8988T (cell line): ENCODE data around the gene ADCK1.
"Not testable (repeated sequence)": the region's sequence is repeated elsewhere in the genome, so short reads cannot be mapped to it uniquely, and the experiment has no call there.

Experiments used
- DNase-seq: peaks from one replicate; pipeline ENCODE4 v3.0.0; 2011

Gene ADCK1

GRCh38 chr14:77906446-77906845 lies 106.5 kb downstream of the ADCK1 start:
- no peak for DNase-seq

- no peak for DNase-seq
Measured at GRCh38 chr14:77908847-77909246, 108.9 kb downstream of the ADCK1 start.

GRCh38 chr14:77909911-77910310 lies 110.0 kb downstream of the ADCK1 start:
- DNase-seq = no peak

- no peak for DNase-seq
Measured at GRCh38 chr14:77910506-77910905, 110.6 kb downstream of the ADCK1 start.

- no peak for DNase-seq
Measured at GRCh38 chr14:77911356-77911755, 111.4 kb downstream of the ADCK1 start.

- DNase-seq = no peak
Measured at GRCh38 chr14:77912754-77913556, 113.0 kb downstream of the ADCK1 start.

GRCh38 chr14:77914073-77914721 lies 114.3 kb downstream of the ADCK1 start:
- DNase-seq = no peak

- DNase-seq = not testable (repeated sequence)
Measured at GRCh38 chr14:77915390-77915789, 115.5 kb downstream of the ADCK1 start.

GRCh38 chr14:77917491-77918201 lies 117.7 kb downstream of the ADCK1 start:
- no peak for DNase-seq

- DNase-seq = no peak
Measured at GRCh38 chr14:77918448-77918847, 118.5 kb downstream of the ADCK1 start.

- no peak for DNase-seq
Measured at GRCh38 chr14:77920312-77920711, 120.4 kb downstream of the ADCK1 start.

GRCh38 chr14:77921818-77922217 lies 121.9 kb downstream of the ADCK1 start:
- no peak for DNase-seq

- DNase-seq = no peak
Measured at GRCh38 chr14:77923131-77923936, 123.4 kb downstream of the ADCK1 start.

- no peak for DNase-seq
Measured at GRCh38 chr14:77924141-77924948, 124.4 kb downstream of the ADCK1 start.

- DNase-seq = no peak
Measured at GRCh38 chr14:77926942-77927341, 127.0 kb downstream of the ADCK1 start.

GRCh38 chr14:77931441-77931840 lies 131.5 kb downstream of the ADCK1 start:
- no peak for DNase-seq

- DNase-seq = no peak
Measured at GRCh38 chr14:77936138-77936639, 136.3 kb downstream of the ADCK1 start.

- no peak for DNase-seq
Measured at GRCh38 chr14:77947372-77947771, 147.5 kb downstream of the ADCK1 start.

GRCh38 chr14:77950371-77951063 lies 150.6 kb downstream of the ADCK1 start:
- DNase-seq = no peak

- no peak for DNase-seq
Measured at GRCh38 chr14:77955816-77956484, 156.0 kb downstream of the ADCK1 start.

- DNase-seq = not testable (repeated sequence)
Measured at GRCh38 chr14:77959686-77960085, 159.8 kb downstream of the ADCK1 start.
